ENCODE measurements around the gene MAPK7. TPM values are rescaled to one million over a fixed set of nuclear protein-coding genes. Genes with fewer than 3 reads are reported as not detected.
A peak's percentile ranks its signal among the peaks of the same experiment; 100 is the strongest.

MAPK7 gene
- total RNA-seq, 8 experiments from 2014 or later = 9.8 to 20.1 (median 13.4) TPM

- ATAC-seq (replicated peaks in 6 of 8) = no peak
- H3K4me3 ChIP-seq = no peak overlapping the region
- no peak overlapping the region for H3K27ac ChIP-seq
- H3K4me1 ChIP-seq (replicated peaks in 1 of 2) = peaks cover 13 to 15% of the 10 kb centered on the region in 2 donors
- 90 to 100% (median 100%) methylated on average over 1 to 2 of the region's 5 CpGs; no CpG with 5 or more reads in 7 of the 10 experiments for WGBS, 10 experiments
- in situ Hi-C loops (cut with MboI; ENCODE audit: low pct_unique_long_range_greater_than_20kb in 2 of 9, low sequenced_read_pairs in 9 of 9, unreplicated experiment in 9 of 9) = no loop called here
Measured at GRCh38 chr17:19413761-19414160, 35.5 kb downstream of the MAPK7 start.

GRCh38 chr17:19414396-19415280, 36.3 kb downstream of the MAPK7 start:
- in situ Hi-C loops (cut with MboI; ENCODE audit: low pct_unique_long_range_greater_than_20kb in 2 of 9, low sequenced_read_pairs in 9 of 9, unreplicated experiment in 9 of 9) = no loop called here
- Histone ChIP-seq H3K4me3 (no peak overlapping the region), H3K4me1 (replicated peaks in 1 of 2) (peaks cover 13 to 15% of the 10 kb centered on the region in 2 donors), H3K27ac (no peak overlapping the region)
- 90 to 96% (median 95%) methylated on average over 4 of the region's 28 CpGs; no CpG with 5 or more reads in 7 of the 10 experiments for WGBS, 10 experiments
- no peak for ATAC-seq (replicated peaks in 6 of 8)

GRCh38 chr17:19415311-19415710, 37.0 kb downstream of the MAPK7 start:
- H3K4me1 ChIP-seq (replicated peaks in 1 of 2) = peaks cover 13 to 14% of the 10 kb centered on the region in 2 donors
- no peak for ATAC-seq (replicated peaks in 6 of 8)
- H3K4me3 ChIP-seq = no peak overlapping the region
- in situ Hi-C loops (cut with MboI; ENCODE audit: low pct_unique_long_range_greater_than_20kb in 2 of 9, low sequenced_read_pairs in 9 of 9, unreplicated experiment in 9 of 9) = no loop called here
- H3K27ac ChIP-seq = no peak overlapping the region
- WGBS, 10 experiments = 60% methylated on average over 1 of the region's 13 CpGs; no CpG with 5 or more reads in 9 of the 10 experiments

GRCh38 chr17:19415806-19416775, 37.8 kb downstream of the MAPK7 start:
- no peak overlapping the region for H3K4me3 ChIP-seq
- 87 to 100% (median 100%) methylated on average over 1 to 3 of the region's 18 CpGs; no CpG with 5 or more reads in 7 of the 10 experiments for WGBS, 10 experiments
- ATAC-seq (replicated peaks in 6 of 8) = no peak
- H3K4me1 ChIP-seq (replicated peaks in 1 of 2) = peaks cover 5 to 7% of the 10 kb centered on the region in 2 donors
- H3K27ac ChIP-seq = no peak overlapping the region
- in situ Hi-C loops (cut with MboI; ENCODE audit: low pct_unique_long_range_greater_than_20kb in 2 of 9, low sequenced_read_pairs in 9 of 9, unreplicated experiment in 9 of 9) = no loop called here

GRCh38 chr17:19417611-19418010, 39.3 kb downstream of the MAPK7 start:
- ATAC-seq (replicated peaks in 6 of 8) = no peak
- H3K27ac ChIP-seq = no peak overlapping the region

GRCh38 chr17:19418251-19418992, 40.1 kb downstream of the MAPK7 start:
- H3K4me3 ChIP-seq = no peak overlapping the region
- no peak overlapping the region for H3K27ac ChIP-seq
- H3K4me1 ChIP-seq (replicated peaks in 1 of 2) = no peaks in the 10 kb centered on the region
- in situ Hi-C loops (cut with MboI; ENCODE audit: low pct_unique_long_range_greater_than_20kb in 2 of 9, low sequenced_read_pairs in 9 of 9, unreplicated experiment in 9 of 9) = no loop called here
- 0 to 88% (median 66%) methylated on average over 1 to 5 of the region's 7 CpGs; no CpG with 5 or more reads in 2 of the 10 experiments for WGBS, 10 experiments
- ATAC-seq (replicated peaks in 6 of 8) = no peak

More at GRCh38 chr17:19417611-19418010, 39.3 kb downstream of the MAPK7 start:
- in situ Hi-C loops (cut with MboI; ENCODE audit: low pct_unique_long_range_greater_than_20kb in 2 of 9, low sequenced_read_pairs in 9 of 9, unreplicated experiment in 9 of 9) = no loop called here
- WGBS, 10 experiments = 13 to 84% (median 80%) methylated on average over 1 to 3 of the region's 3 CpGs; no CpG with 5 or more reads in 4 of the 10 experiments
- H3K4me3 ChIP-seq = no peak overlapping the region
- no peaks in the 10 kb centered on the region for H3K4me1 ChIP-seq (replicated peaks in 1 of 2)

- H3K27ac ChIP-seq = no peak overlapping the region
- WGBS, 10 experiments = 10 to 100% (median 80%) methylated on average over 1 to 4 of the region's 4 CpGs; no CpG with 5 or more reads in 1 of the 10 experiments
- no peak overlapping the region for H3K4me3 ChIP-seq
- in situ Hi-C loops (cut with MboI; ENCODE audit: low pct_unique_long_range_greater_than_20kb in 2 of 9, low sequenced_read_pairs in 9 of 9, unreplicated experiment in 9 of 9) = no loop called here
- H3K4me1 ChIP-seq (replicated peaks in 1 of 2) = no peaks in the 10 kb centered on the region
- ATAC-seq (replicated peaks in 6 of 8) = peak in 2 of 8 experiments; percentile 47 to 65
Measured at GRCh38 chr17:19421219-19421618, 42.9 kb downstream of the MAPK7 start.

- no peak overlapping the region for H3K27ac ChIP-seq
- ATAC-seq (replicated peaks in 6 of 8) = no peak
- no peaks in the 10 kb centered on the region for H3K4me1 ChIP-seq (replicated peaks in 1 of 2)
- in situ Hi-C loops (cut with MboI; ENCODE audit: low pct_unique_long_range_greater_than_20kb in 2 of 9, low sequenced_read_pairs in 9 of 9, unreplicated experiment in 9 of 9) = no loop called here
- 31 to 100% (median 83%) methylated on average over 1 to 6 of the region's 6 CpGs; no CpG with 5 or more reads in 2 of the 10 experiments for WGBS, 10 experiments
- no peak overlapping the region for H3K4me3 ChIP-seq
Measured at GRCh38 chr17:19421926-19422325, 43.6 kb downstream of the MAPK7 start.

GRCh38 chr17:19424934-19425868, 46.9 kb downstream of the MAPK7 start:
- 21 to 78% (median 54%) methylated on average over 4 to 8 of the region's 8 CpGs; no CpG with 5 or more reads in 1 of the 10 experiments for WGBS, 10 experiments

GRCh38 chr17:19426631-19427030, 48.3 kb downstream of the MAPK7 start:
- Histone ChIP-seq H3K27ac (no peak overlapping the region), H3K4me1 (replicated peaks in 1 of 2) (peaks cover 2% of the 10 kb centered on the region in 2 donors), H3K4me3 (no peak overlapping the region)
- 83 to 100% (median 98%) methylated on average over 1 to 5 of the region's 5 CpGs; no CpG with 5 or more reads in 2 of the 10 experiments for WGBS, 10 experiments
- ATAC-seq (replicated peaks in 6 of 8) = no peak
- in situ Hi-C loops (cut with MboI; ENCODE audit: low pct_unique_long_range_greater_than_20kb in 2 of 9, low sequenced_read_pairs in 9 of 9, unreplicated experiment in 9 of 9) = loop anchor here in 1 of 9 experiments (25.0 kb wide), 1 partner anchor 164 kb away; no protein-coding TSS in a partner anchor

More at GRCh38 chr17:19424934-19425868, 46.9 kb downstream of the MAPK7 start:
- Histone ChIP-seq H3K4me1 (replicated peaks in 1 of 2) (no peaks in the 10 kb centered on the region), H3K4me3 (no peak overlapping the region), H3K27ac (no peak overlapping the region)
- ATAC-seq (replicated peaks in 6 of 8) = no peak
- in situ Hi-C loops (cut with MboI; ENCODE audit: low pct_unique_long_range_greater_than_20kb in 2 of 9, low sequenced_read_pairs in 9 of 9, unreplicated experiment in 9 of 9) = loop anchor here in 1 of 9 experiments (25.0 kb wide), 1 partner anchor 163 kb away; no protein-coding TSS in a partner anchor

- peaks cover 13 to 28% of the 10 kb centered on the region in 2 donors for H3K4me1 ChIP-seq (replicated peaks in 1 of 2)
Measured at GRCh38 chr17:19431691-19432090, 53.4 kb downstream of the MAPK7 start.

More at GRCh38 chr17:19431691-19432090, 53.4 kb downstream of the MAPK7 start:
- H3K4me3 ChIP-seq = no peak overlapping the region
- 8 to 82% (median 46%) methylated on average over 2 to 3 of the region's 3 CpGs; no CpG with 5 or more reads in 6 of the 10 experiments for WGBS, 10 experiments
- no peak for ATAC-seq (replicated peaks in 6 of 8)
- H3K27ac ChIP-seq = no peak overlapping the region
- in situ Hi-C loops (cut with MboI; ENCODE audit: low pct_unique_long_range_greater_than_20kb in 2 of 9, low sequenced_read_pairs in 9 of 9, unreplicated experiment in 9 of 9) = loop anchor here in 2 of 9 experiments (10.0 to 25.0 kb wide), 2 partner anchors 67 to 169 kb away; partner anchors contain the start of gene B9D1 (in 1 of the 2)
